K562 (cell line): ENCODE data around the gene GPR108. TPM values are rescaled to one million over a fixed set of nuclear protein-coding genes. Genes with fewer than 3 reads are reported as not detected.

Experiments
- ARID3B ChIP-seq: fragments of 250-450 bp; sonication (Bioruptor Pico); IDR thresholded peaks from 2 replicates; pipeline ENCODE4 v1.4.0; 2020; ENCODE audit warnings: borderline replicate concordance
- CCAR2 ChIP-seq: fragments of 200-400 bp; formaldehyde crosslinking; IDR thresholded peaks from 2 replicates; pipeline ENCODE4 v1.6.1; 2017; ENCODE audit warnings: mild to moderate bottlenecking, low read depth, low read length
- DNMT1 ChIP-seq: fragments of 450-650 bp; IDR thresholded peaks from 2 replicates; pipeline ENCODE4 v1.6.1; 2016; ENCODE audit warnings: antibody characterized with exemption, mild to moderate bottlenecking
- HNRNPLL ChIP-seq: fragments of 200-400 bp; formaldehyde crosslinking; IDR thresholded peaks from 2 replicates; pipeline ENCODE4 v1.6.1; 2017; ENCODE audit warnings: low read length, low read depth, mild to moderate bottlenecking; ENCODE audit not compliant: poor library complexity, severe bottlenecking
- JUND ChIP-seq, 2 experiments: IDR thresholded peaks; 2 replicates in 1 of 2; 3 replicates in 1 of 2; pipeline ENCODE4 v1.6.1; 2011; ENCODE audit warnings: borderline replicate concordance in 2 of 2, low read depth in 2 of 2, low read length in 2 of 2, improper control_type of control experiment in 1 of 2, missing biosample characterization in 1 of 2, missing genetic modification characterization in 1 of 2, missing genetic modification reagents in 1 of 2
- KLF13 ChIP-seq: fragments of 450-650 bp; IDR thresholded peaks from 2 replicates; pipeline ENCODE4 v1.6.1; 2016; ENCODE audit warnings: missing genetic modification characterization, low read depth, mild to moderate bottlenecking, missing compliant biosample characterization, moderate library complexity, borderline replicate concordance
- MCM3 ChIP-seq: fragments of 450-650 bp; IDR thresholded peaks from 2 replicates; pipeline ENCODE4 v1.6.1; 2016
- MEF2A ChIP-seq: IDR thresholded peaks from 2 replicates; pipeline ENCODE4 v1.6.1; 2011; ENCODE audit warnings: low read depth, mild to moderate bottlenecking, low read length, moderate library complexity; ENCODE audit not compliant: control insufficient read depth
- MITF ChIP-seq: IDR thresholded peaks from 2 replicates; pipeline ENCODE4 v1.6.1; 2014; ENCODE audit warnings: antibody characterized with exemption
- MTA2 ChIP-seq: fragments of 450-650 bp; IDR thresholded peaks from 2 replicates; pipeline ENCODE4 v1.6.1; 2016; ENCODE audit warnings: low read depth
- PRDM10 ChIP-seq: fragments of 450-650 bp; IDR thresholded peaks from 2 replicates; pipeline ENCODE4 v1.6.1; 2018; ENCODE audit not compliant: partially characterized antibody
- PTTG1 ChIP-seq: fragments of 450-650 bp; IDR thresholded peaks from 2 replicates; pipeline ENCODE4 v1.6.1; 2016; ENCODE audit warnings: low read depth, mild to moderate bottlenecking, missing genetic modification characterization, missing compliant biosample characterization
- SAP30 ChIP-seq: fragments of 200-600 bp; sonication (generic); IDR thresholded peaks from 2 replicates; pipeline ENCODE4 v1.6.1; 2012; ENCODE audit warnings: borderline replicate concordance, low read depth, mild to moderate bottlenecking, moderate library complexity, low read length, control low read depth, inconsistent platforms; ENCODE audit not compliant: insufficient read depth, poor library complexity, severe bottlenecking
- SIN3B ChIP-seq: fragments of 450-650 bp; IDR thresholded peaks from 2 replicates; pipeline ENCODE4 v1.6.1; 2017; ENCODE audit warnings: low read depth, mild to moderate bottlenecking, moderate library complexity
- SIRT6 ChIP-seq: IDR thresholded peaks from one replicate; pipeline ENCODE4 v1.6.1; 2012; ENCODE audit warnings: low read depth, mild to moderate bottlenecking, control low read depth, inconsistent platforms, low read length, moderate library complexity
- TRIM28 ChIP-seq: fragments of 450-650 bp; IDR thresholded peaks from 2 replicates; pipeline ENCODE4 v1.6.1; 2017
- TSC22D4 ChIP-seq: fragments of 450-650 bp; IDR thresholded peaks from 2 replicates; pipeline ENCODE4 v1.6.1; 2016; ENCODE audit warnings: missing genetic modification characterization, missing biosample characterization, control low read depth
- ZNF384 ChIP-seq: IDR thresholded peaks from 2 replicates; pipeline ENCODE4 v1.6.1; 2012; ENCODE audit warnings: low read depth, low read length, improper control_type of control experiment
- ZNF699 ChIP-seq: fragments of 250-450 bp; sonication (Bioruptor Pico); IDR thresholded peaks from 2 replicates; pipeline ENCODE4 v1.8.0; 2021; ENCODE audit warnings: mild to moderate bottlenecking, moderate library complexity; ENCODE audit not compliant: insufficient replicate concordance
- ZNF766 ChIP-seq: fragments of 200-800 bp; sonication (Bioruptor generic); conservative IDR thresholded peaks from 2 replicates; pipeline ENCODE4 v1.6.1; 2016; ENCODE audit warnings: missing genetic modification characterization, missing compliant biosample characterization
- polyA plus RNA-seq, 8 experiments: library from polyadenylated mRNA; depleted of rRNA in 4 of 8; stranded (reverse) in 5 of 8; unstranded in 3 of 8; fragments of >200 nt; fragmentation: Nextera tagmentation in 2 of 8; fragmentation: Illumina TruSeq in 1 of 8; extraction: Ambion mirVana in 2 of 8; extraction: Trizol in 1 of 8; gene quantifications; 2 replicates each; pipeline versions ENCODE4 v1.2.1 to v1.2.3, GENCODE V29; 2011 to 2014; ENCODE audit warnings: inconsistent platforms in 1 of 8, missing spikeins in 1 of 8
- total RNA-seq, 7 experiments: library from RNA; depleted of rRNA in 6 of 7; stranded (reverse); fragments of >200 nt in 6 of 7; fragmentation: Illumina TruSeq in 2 of 7; extraction: Trizol in 2 of 7; gene quantifications; 2 replicates each; pipeline versions ENCODE4 v1.2.1 to v1.2.3, GENCODE V29; 2011 to 2021; ENCODE audit warnings: low replicate concordance in 1 of 7

The GPR108 gene
- total and polyA plus RNA-seq, 9 of the 15 experiments (the other 6 are each of a cell fraction or from before 2014, with no cell fraction given), result 2.4 to 33.2 (median 24.4) TPM

- TF ChIP-seq JUND (IDR thresholded peaks at IDR 0.05; ENCODE audit: borderline replicate concordance, low read depth, low read length), result peak; percentile 59
- peak; percentile 67; the same call in 1 of the 3 replicates for TF ChIP-seq JUND (tag; IDR thresholded peaks at IDR 0.05; ENCODE audit: borderline replicate concordance, low read depth, low read length)
- peak; percentile 67 for TF ChIP-seq SAP30
- TF ChIP-seq ZNF766 (CRISPR knock-in tag), result 0 out of 2 replicates have a peak, but pooled peaks have one; percentile 33
- TF ChIP-seq SIRT6, result no peak
- no peak for TF ChIP-seq MEF2A
- 0 out of 2 replicates have a peak, but pooled peaks have one; percentile 57 for TF ChIP-seq SIN3B
- TF ChIP-seq ZNF384, result 0 out of 2 replicates have a peak, but pooled peaks have one; percentile 26
- no peak for TF ChIP-seq ZNF699 (CRISPR knock-in tag)
- TF ChIP-seq MTA2, result no peak; the same call in 1 of the 2 replicates
- no peak for TF ChIP-seq CCAR2
- TF ChIP-seq ARID3B, result no peak
- no peak for TF ChIP-seq TRIM28
- TF ChIP-seq PTTG1 (tag), result no peak
- TF ChIP-seq TSC22D4 (tag), result no peak
- no peak; the same call in none of the 2 replicates for TF ChIP-seq KLF13
- no peak for TF ChIP-seq MCM3
- TF ChIP-seq HNRNPLL, result peak; percentile 85
- peak; percentile 98 for TF ChIP-seq MITF
- TF ChIP-seq PRDM10, result peak; percentile 80
- TF ChIP-seq DNMT1, result no peak
Measured at GRCh38 chr19:6753178-6754031, 16.0 kb upstream of the GPR108 start (continued).
